Prostate gland (tissue), 2 donors: Measurements from ENCODE around the gene ARFGAP3. TPM values are rescaled to one million over a fixed set of nuclear protein-coding genes. Genes with fewer than 3 reads are reported as not detected.

ENCODE experiments used
- DNase-seq: peaks from one replicate; pipeline ENCODE4 v3.0.0-alpha.2; 2019; ENCODE audit warnings: low spot score
- H3K27ac ChIP-seq, 2 donors: fragments of 200-600 bp; sonication (generic); 2 replicates each; pipeline ENCODE4 v1.5.1; 2017 to 2019
- H3K27me3 ChIP-seq: fragments of 200-600 bp; sonication (generic); replicated peaks from 2 replicates; pipeline ENCODE4 v1.5.1; 2019; ENCODE audit not compliant: insufficient read depth
- H3K36me3 ChIP-seq, 2 donors: fragments of 200-600 bp; sonication (generic); 1 replicate in 1 of 2; 2 replicates in 1 of 2; pipeline versions ENCODE4 v1.5.1 to v1.8.1; 2017 to 2019
- H3K4me1 ChIP-seq: fragments of 200-600 bp; sonication (generic); replicated peaks from 2 replicates; pipeline ENCODE4 v1.5.1; 2019
- H3K4me3 ChIP-seq, 2 donors: fragments of 200-600 bp; sonication (generic); 2 replicates each; pipeline ENCODE4 v1.5.1; 2017 to 2019
- H3K9me3 ChIP-seq: fragments of 200-600 bp; sonication (generic); 2 replicates; pipeline ENCODE4 v1.5.1; 2017
- CTCF ChIP-seq, 4 experiments: fragments of 200-600 bp in 2 of 4; fragments of 450-650 bp in 2 of 4; sonication (generic) in 2 of 4; IDR thresholded peaks; 1 replicate in 3 of 4; 2 replicates in 1 of 4; pipeline ENCODE4 v1.5.1; 2016 to 2019; ENCODE audit warnings: antibody characterized with exemption in 4 of 4, mild to moderate bottlenecking in 2 of 4, moderate library complexity in 2 of 4
- POLR2A ChIP-seq: fragments of 450-650 bp; IDR thresholded peaks from one replicate; pipeline ENCODE4 v1.6.1; 2016; ENCODE audit warnings: antibody characterized with exemption, mild to moderate bottlenecking
- POLR2AphosphoS5 ChIP-seq: sonication (generic); formaldehyde crosslinking; IDR thresholded peaks from one replicate; pipeline ENCODE4 v1.6.1; 2017; ENCODE audit warnings: antibody characterized with exemption
- WGBS: methylation state at CpG from one replicate; pipeline ENCODE4 v1.1.5; 2018; 5-methylcytosine and 5-hydroxymethylcytosine counted together
- intact Hi-C: fragments of 100-400 bp; cut with DNase I; formaldehyde crosslinking; loops from one replicate; pipeline ENCODE4 v1.14.2; 2022
- total RNA-seq, 2 donors: library from RNA; depleted of rRNA; stranded (reverse); fragments of >200 nt; gene quantifications; one replicate each; pipeline ENCODE4 v1.1.0, GENCODE V29; 2016

ARFGAP3 gene
- total RNA-seq, 2 donors from 2014 or later = 92.9 to 127 TPM

DNA sequence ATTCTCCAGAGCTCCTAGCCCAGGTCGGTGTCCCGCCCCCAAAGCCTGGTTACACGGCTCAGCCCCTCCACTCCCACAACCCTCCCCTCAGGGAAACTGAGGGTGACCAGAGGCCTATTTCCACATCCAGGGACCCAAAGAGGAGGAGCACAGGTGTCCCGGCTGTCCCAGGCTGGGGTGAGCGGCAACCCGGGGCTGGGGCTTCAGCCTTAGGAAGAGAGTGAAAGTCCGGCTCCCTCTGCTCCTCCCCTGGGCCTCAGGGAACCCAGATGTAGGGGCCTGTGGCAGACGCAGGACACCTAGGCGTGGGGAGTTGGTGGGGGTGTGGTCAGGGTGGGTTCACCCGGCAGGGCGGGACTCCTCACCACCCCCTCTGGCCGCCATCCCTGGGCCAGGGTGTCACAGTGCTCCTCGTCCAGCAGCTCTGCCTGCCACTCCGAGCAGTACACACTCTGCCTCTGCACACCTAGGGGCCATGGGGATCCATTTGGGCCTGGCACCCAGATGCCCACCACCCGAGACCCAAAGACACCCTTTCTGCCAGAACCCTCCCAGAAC, 63.1 kb downstream of the ARFGAP3 start:
- Histone ChIP-seq H3K36me3 (peaks cover 4 to 9% of the 10 kb centered on the region in 2 donors), H3K27ac (peak overlapping the region; percentile 68 to 74), H3K4me3 (no peak overlapping the region), H3K4me1 (no peaks in the 10 kb centered on the region), H3K27me3 (no peaks in the 10 kb centered on the region), H3K9me3 (no peaks in the 10 kb centered on the region)
- DNase-seq = no peak
- TF ChIP-seq POLR2AphosphoS5 (no peak), CTCF (IDR thresholded peaks at IDR 0.05) (no peak), POLR2A (no peak)
- intact Hi-C loops = no loop called here
- 78% methylated on average over 13 of the region's 15 CpGs for WGBS

DNA sequence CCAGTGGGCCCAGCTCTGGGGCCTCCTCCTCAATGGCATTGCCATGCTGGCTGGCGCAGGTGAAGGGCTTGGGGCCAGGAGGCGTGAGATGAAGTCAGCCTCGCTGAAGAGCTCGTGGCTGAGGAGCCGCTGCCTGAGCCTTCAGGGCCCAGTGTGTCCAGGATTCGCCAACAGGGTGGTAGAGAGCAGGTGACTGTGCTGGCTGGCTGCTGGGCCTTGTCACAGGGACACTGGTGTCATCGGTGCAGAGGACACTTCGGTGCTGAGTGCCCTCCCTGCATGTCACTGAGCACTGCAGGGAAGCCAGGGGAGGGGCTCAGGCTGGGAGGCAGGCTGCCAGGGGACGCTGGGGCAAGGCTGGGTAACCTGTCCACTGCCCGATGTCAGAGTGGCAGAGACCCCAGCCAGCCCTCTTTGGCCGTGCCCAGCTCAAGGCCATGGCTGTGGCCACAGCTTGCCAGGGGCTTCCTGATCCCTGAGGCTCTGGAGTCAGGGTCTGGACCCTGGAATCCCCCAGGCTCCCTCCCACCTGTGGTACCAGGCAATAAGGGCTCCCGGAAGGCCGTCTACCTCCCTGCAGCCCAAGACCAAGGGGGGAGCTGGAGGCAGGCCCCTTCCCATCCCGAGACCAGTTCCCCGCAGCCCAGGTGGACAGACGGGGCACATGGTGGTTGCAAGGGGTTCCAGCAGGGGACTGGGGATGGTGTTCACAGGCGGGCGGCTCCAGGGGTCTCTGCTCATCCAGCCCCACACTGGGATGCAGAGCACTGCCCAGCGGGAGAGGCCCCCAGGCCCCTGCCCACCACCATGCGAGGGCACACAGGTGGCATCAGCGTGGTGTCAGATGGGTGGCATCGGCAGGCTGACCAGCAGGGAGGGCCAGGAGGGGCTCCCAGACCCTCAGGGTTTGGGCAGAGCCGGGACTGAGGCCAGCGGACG, 63.9 kb downstream of the ARFGAP3 start:
- Histone ChIP-seq H3K36me3 (peaks cover 4 to 8% of the 10 kb centered on the region in 2 donors), H3K4me1 (no peaks in the 10 kb centered on the region), H3K27ac (peak overlapping the region; percentile 68 to 74), H3K27me3 (no peaks in the 10 kb centered on the region), H3K4me3 (no peak overlapping the region), H3K9me3 (no peaks in the 10 kb centered on the region)
- intact Hi-C loops = no loop called here
- TF ChIP-seq CTCF (IDR thresholded peaks at IDR 0.05) = no peak
- no peak for TF ChIP-seq POLR2A
- TF ChIP-seq POLR2AphosphoS5 = no peak
- DNase-seq = no peak
- WGBS = 71% methylated on average over 23 of the region's 25 CpGs

- Histone ChIP-seq H3K27ac (peak overlapping the region; percentile 68 to 74), H3K27me3 (no peaks in the 10 kb centered on the region), H3K4me3 (no peak overlapping the region), H3K4me1 (no peaks in the 10 kb centered on the region), H3K36me3 (peaks cover under 1 to 1% of the 10 kb centered on the region in 2 donors), H3K9me3 (no peaks in the 10 kb centered on the region)
- TF ChIP-seq POLR2A (no peak), POLR2AphosphoS5 (no peak), CTCF (IDR thresholded peaks at IDR 0.05) (no peak)
- 77% methylated on average over 10 of the region's 13 CpGs for WGBS
- DNase-seq = no peak
- intact Hi-C loops = no loop called here
These were observed 64.6 kb downstream of the ARFGAP3 start for GRCh38 chr22:42792453-42792908.

DNA sequence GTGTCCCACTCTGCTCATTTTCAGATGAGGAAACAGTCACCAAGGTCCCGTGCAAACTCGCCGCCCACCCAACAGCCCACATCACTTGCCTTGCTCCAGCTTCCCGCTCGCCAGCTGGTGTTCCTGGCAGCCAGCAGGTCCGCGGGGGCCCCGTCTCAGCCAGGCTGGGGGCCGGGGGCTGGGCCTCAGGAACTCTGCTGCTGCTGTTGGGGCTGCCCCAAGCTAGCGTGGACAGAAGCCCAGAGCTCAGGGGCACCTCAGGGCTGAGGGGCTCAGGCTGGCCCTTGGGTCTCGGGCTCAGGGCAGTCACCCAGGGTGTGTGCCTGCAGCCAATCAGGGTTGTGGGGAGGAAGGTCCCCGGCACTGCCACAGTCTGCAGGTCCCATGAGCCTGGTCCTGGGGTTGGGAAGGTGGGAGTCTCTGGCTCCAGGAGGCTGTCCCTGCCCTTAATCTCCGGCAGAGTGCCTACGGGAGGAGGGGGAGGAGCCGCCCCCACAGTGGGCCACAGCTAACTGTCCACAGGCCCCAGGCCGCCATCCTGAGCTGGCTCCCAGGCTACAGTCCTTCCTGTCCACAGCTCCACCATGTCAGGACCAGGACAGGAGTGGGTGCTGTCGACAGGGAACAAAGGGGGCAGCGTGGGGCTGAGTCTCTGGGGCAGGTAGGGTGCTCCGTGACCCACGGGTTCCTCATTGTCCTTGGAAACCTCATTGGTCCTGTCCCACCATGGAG, 65.2 kb downstream of the ARFGAP3 start:
- no peaks in the 10 kb centered on the region for H3K4me1 ChIP-seq
- no peaks in the 10 kb centered on the region for H3K9me3 ChIP-seq
- H3K4me3 ChIP-seq = no peak overlapping the region
- H3K36me3 ChIP-seq = no peaks in the 10 kb centered on the region
- 68% methylated on average over 18 of the region's 20 CpGs for WGBS
- H3K27me3 ChIP-seq = no peaks in the 10 kb centered on the region
- TF ChIP-seq CTCF (IDR thresholded peaks at IDR 0.05) (no peak), POLR2A (no peak), POLR2AphosphoS5 (no peak)
- DNase-seq = no peak
- intact Hi-C loops = no loop called here
- H3K27ac ChIP-seq = peak overlapping the region; percentile 68 to 74
